Activated T-cell treated with anti-CD3 and anti-CD28 coated beads, Interleukin-2, amount 50 U/mL, for 24 hours (primary cell): ENCODE data around the gene RPS21.

ENCODE experiments used
- DNase-seq: peaks from one replicate; pipeline ENCODE4 v3.0.0-alpha.2; 2020
- H3K27ac Mint-ChIP-seq: 2 replicates; pipeline ENCODE4 v1.8.0; 2020; ENCODE audit warnings: mild to moderate bottlenecking, mixed read lengths
- H3K27me3 Mint-ChIP-seq: 2 replicates; pipeline ENCODE4 v1.8.0; 2020; ENCODE audit warnings: mixed read lengths
- H3K36me3 Mint-ChIP-seq: 2 replicates; pipeline ENCODE4 v1.8.0; 2020; ENCODE audit warnings: low read depth, mixed read lengths
- H3K4me1 Mint-ChIP-seq: 2 replicates; pipeline ENCODE4 v1.8.0; 2020; ENCODE audit warnings: low read depth, mixed read lengths
- H3K4me3 Mint-ChIP-seq: 2 replicates; pipeline ENCODE4 v1.8.0; 2020; ENCODE audit warnings: mild to moderate bottlenecking, moderate library complexity, mixed read lengths
- H3K9me3 Mint-ChIP-seq: 2 replicates; pipeline ENCODE4 v1.8.0; 2020; ENCODE audit warnings: mixed read lengths

The RPS21 gene

DNA sequence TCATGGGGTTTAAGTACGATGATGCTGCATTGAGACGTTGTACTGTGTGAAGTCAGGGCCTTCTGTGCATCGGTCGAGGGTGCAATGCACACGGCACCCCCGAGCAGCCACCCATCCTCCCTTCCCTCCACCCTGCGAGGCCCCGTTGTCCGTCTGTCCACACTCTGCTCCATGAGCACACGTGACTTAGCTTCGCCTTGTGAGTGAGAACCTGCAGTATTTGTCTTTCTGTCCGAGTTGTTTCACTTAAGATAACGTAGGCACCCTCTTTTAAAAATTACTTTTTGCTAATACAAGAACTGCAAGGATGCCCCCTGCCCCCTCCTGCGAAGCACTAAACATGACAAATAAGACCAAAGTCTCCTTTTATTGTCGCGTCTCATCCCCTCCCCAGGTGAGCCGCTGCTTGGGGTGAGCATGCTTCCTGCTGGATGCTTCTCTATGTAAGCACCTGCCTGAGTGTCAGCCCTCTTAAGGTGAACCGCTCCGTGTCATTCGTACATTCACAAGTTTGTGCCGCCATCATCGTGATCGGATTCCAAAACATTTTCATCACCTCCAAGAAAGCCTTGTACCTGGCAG, 44.1 kb downstream of the RPS21 start:
- H3K27me3 Mint-ChIP-seq = peaks cover 34% of the 10 kb centered on the region
- DNase-seq = no peak
- no peak overlapping the region for H3K4me3 Mint-ChIP-seq
- no peaks in the 10 kb centered on the region for H3K36me3 Mint-ChIP-seq
- H3K27ac Mint-ChIP-seq = no peak overlapping the region
- no peaks in the 10 kb centered on the region for H3K4me1 Mint-ChIP-seq
- no peaks in the 10 kb centered on the region for H3K9me3 Mint-ChIP-seq

DNA sequence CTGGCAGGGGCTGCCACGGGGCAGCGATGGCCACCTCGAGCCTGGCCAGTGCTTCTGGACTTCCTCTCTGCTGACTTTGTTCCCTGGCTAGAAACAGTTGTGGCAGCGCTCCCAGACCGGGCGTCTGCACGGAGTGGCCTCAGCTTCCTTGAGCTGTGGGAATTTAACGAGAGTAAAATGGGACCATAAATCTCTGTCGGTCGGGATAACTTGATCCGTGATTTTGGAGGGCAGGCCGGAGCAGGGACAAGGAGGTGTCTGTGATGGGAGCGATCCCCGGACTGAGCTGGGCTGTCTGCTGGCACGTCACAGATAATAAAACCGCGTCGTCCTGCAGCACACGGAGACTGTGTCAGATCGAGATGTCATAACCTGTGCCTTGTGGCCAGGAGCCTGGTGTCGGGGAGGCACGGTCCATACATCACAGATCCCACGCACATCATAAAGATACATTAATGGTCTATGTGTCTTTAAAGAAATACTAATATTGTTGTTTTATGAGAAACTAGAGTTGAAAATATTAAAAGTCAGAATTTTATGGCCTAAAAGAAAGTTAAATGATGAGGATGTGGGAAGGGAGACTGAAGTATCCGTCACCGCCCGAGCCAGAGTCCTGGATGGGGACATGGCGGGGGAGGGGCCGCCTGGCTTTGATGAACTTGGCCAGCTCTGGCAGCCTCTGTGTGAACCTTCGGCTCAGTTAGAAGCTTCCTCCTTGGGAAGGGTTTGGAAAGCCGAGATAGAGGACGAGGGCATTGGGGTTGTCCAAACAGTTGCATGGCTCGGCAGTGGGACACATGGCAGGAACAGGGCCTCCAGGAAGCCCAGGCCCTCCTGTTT, 47.0 kb downstream of the RPS21 start:
- Mint-ChIP-seq H3K27me3 (peaks cover 47% of the 10 kb centered on the region), H3K9me3 (no peaks in the 10 kb centered on the region), H3K4me3 (no peak overlapping the region), H3K4me1 (no peaks in the 10 kb centered on the region), H3K27ac (no peak overlapping the region), H3K36me3 (no peaks in the 10 kb centered on the region)
- no peak for DNase-seq

DNA sequence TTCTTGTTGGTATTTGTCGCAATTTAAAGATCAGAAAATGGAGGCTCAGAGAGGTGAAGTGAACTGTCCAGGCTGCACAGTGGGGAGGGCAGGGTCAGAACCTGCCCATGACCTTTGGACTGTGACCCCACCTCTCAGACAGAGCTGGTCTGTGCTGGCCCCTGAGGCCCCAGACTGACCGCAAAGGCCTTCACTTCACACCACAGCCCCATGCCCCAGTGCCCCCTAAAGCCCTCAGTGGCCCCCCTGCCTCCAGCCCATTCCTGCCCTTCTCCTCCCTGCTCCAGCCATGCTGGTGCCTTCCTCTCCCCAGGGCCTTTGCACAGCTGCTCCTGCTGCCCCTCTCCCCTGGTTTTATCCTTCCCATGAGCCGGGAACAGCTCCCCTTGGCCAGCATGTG, 49.8 kb downstream of the RPS21 start:
- H3K36me3 Mint-ChIP-seq = no peaks in the 10 kb centered on the region
- DNase-seq = no peak
- peaks cover 48% of the 10 kb centered on the region for H3K27me3 Mint-ChIP-seq
- H3K4me1 Mint-ChIP-seq = no peaks in the 10 kb centered on the region
- H3K27ac Mint-ChIP-seq = no peak overlapping the region
- H3K4me3 Mint-ChIP-seq = no peak overlapping the region
- no peaks in the 10 kb centered on the region for H3K9me3 Mint-ChIP-seq

DNA sequence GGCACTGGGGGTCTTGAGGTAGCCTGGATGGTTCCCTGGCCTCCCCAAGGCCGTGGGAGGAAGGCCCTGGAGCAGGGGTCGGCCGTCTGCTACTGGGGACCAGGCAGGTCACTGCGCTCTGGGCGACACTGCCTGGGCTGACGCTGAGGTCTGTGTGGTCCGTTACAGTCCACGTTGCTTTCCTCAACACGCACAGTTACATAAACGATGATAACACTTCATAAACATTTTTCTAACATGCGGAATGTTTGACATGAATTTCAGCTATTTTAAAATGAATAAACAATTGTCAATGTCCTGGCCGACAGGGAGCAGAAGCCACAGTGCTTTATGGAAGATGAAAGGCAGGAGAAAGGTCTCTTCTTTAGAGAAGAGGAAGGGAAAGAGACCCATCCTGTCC, 50.6 kb downstream of the RPS21 start:
- no peaks in the 10 kb centered on the region for H3K4me1 Mint-ChIP-seq
- H3K36me3 Mint-ChIP-seq = no peaks in the 10 kb centered on the region
- H3K27ac Mint-ChIP-seq = no peak overlapping the region
- no peak for DNase-seq
- H3K9me3 Mint-ChIP-seq = no peaks in the 10 kb centered on the region
- H3K4me3 Mint-ChIP-seq = no peak overlapping the region
- H3K27me3 Mint-ChIP-seq = peaks cover 48% of the 10 kb centered on the region

DNA sequence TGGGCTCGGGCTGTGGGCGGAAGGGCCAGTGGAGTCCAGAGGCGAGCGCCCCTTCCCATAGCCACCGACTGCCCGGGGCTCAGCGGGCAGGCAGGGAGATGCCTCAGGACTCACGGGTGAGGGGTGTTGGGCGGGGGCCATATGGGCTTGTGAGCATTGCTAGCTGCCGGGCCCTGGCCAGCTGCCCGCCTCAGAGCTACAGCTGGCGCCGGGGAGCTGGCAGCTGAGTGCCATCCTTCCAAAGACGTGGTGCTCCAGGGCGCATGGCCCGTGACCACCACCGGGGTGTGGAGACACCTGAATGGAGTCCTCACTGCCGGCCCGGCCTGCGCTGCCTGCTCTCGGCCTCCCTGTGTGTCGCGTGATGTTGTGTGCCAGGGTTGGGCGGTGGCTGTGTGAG, 51.0 kb downstream of the RPS21 start:
- no peaks in the 10 kb centered on the region for H3K36me3 Mint-ChIP-seq
- H3K27me3 Mint-ChIP-seq = peaks cover 48% of the 10 kb centered on the region
- no peaks in the 10 kb centered on the region for H3K9me3 Mint-ChIP-seq
- DNase-seq = no peak
- H3K27ac Mint-ChIP-seq = no peak overlapping the region
- no peaks in the 10 kb centered on the region for H3K4me1 Mint-ChIP-seq
- no peak overlapping the region for H3K4me3 Mint-ChIP-seq
